A673 (cell line): ENCODE results near the gene PTGDS. TPM values are rescaled to one million over a fixed set of nuclear protein-coding genes. Genes with fewer than 3 reads are reported as not detected.

ENCODE experiments used
- BruUV-seq: library from RNA; stranded (reverse); fragments of 400-500 nt; replicated peaks from 2 replicates; lab custom pipeline; 2021; lab: Mats Ljungman, UMichigan
- CTCF ChIA-PET: fragments of 300-600 bp; sonication (Branson Sonifier 250); formaldehyde crosslinking; loops from one replicate; lab custom pipeline; 2022; ENCODE audit warnings: antibody characterized with exemption; lab: Charles Lee
- POLR2A ChIA-PET: fragments of 300-600 bp; sonication (Branson Sonifier 250); formaldehyde crosslinking; loops from one replicate; lab custom pipeline; 2022; ENCODE audit warnings: antibody characterized with exemption; ENCODE audit not compliant: low non-redundant PET; lab: Charles Lee
- DNase-seq: peaks from one replicate; pipeline ENCODE4 v3.0.0-alpha.2; 2015; ENCODE audit warnings: low spot score
- H3K27ac ChIP-seq: fragments of 200-600 bp; sonication (generic); 2 replicates; pipeline ENCODE4 v1.5.1; 2016; ENCODE audit warnings: mixed run types, low read depth, mild to moderate bottlenecking, mixed read lengths, antibody characterized with exemption, low read length; ENCODE audit not compliant: poor library complexity, severe bottlenecking
- H3K27me3 ChIP-seq: fragments of 200-600 bp; sonication (generic); replicated peaks from 2 replicates; pipeline ENCODE4 v1.6.1; 2017; ENCODE audit warnings: mixed run types, low read depth, mild to moderate bottlenecking, mixed read lengths, antibody characterized with exemption, low read length; ENCODE audit not compliant: insufficient read depth, poor library complexity
- H3K36me3 ChIP-seq: fragments of 200-600 bp; sonication (generic); 2 replicates; pipeline ENCODE4 v1.6.1; 2016; ENCODE audit warnings: mixed run types, mild to moderate bottlenecking, mixed read lengths, antibody characterized with exemption, low read length; ENCODE audit not compliant: insufficient read depth, poor library complexity, severe bottlenecking
- H3K4me1 ChIP-seq: fragments of 200-600 bp; sonication (generic); 2 replicates; pipeline ENCODE4 v1.6.1; 2017; ENCODE audit warnings: mixed run types, mild to moderate bottlenecking, mixed read lengths, antibody characterized with exemption, low read length; ENCODE audit not compliant: insufficient read depth, poor library complexity, severe bottlenecking
- H3K4me3 ChIP-seq: fragments of 200-600 bp; sonication (generic); 2 replicates; pipeline ENCODE4 v1.5.1; 2016; ENCODE audit warnings: low read depth, mixed run types, mild to moderate bottlenecking, mixed read lengths, low read length; ENCODE audit not compliant: poor library complexity, severe bottlenecking
- H3K9me3 ChIP-seq: fragments of 200-600 bp; sonication (generic); 2 replicates; pipeline ENCODE4 v1.6.1; 2016; ENCODE audit warnings: mixed run types, low read depth, mild to moderate bottlenecking, mixed read lengths, antibody characterized with exemption, low read length; ENCODE audit not compliant: poor library complexity, severe bottlenecking
- EZH2 ChIP-seq: fragments of 200-600 bp; sonication (generic); IDR thresholded peaks from 2 replicates; pipeline ENCODE4 v1.6.1; 2017; ENCODE audit warnings: borderline replicate concordance, low read depth, mild to moderate bottlenecking, mixed read lengths, antibody characterized with exemption, low read length; ENCODE audit not compliant: poor library complexity, severe bottlenecking
- intact Hi-C: fragments of 100-400 bp; cut with micrococcal nuclease; formaldehyde crosslinking; loops from one replicate; pipeline ENCODE4 v1.10.0; 2022; ENCODE audit not compliant: unreplicated experiment
- total RNA-seq: library from RNA; stranded (reverse); gene quantifications from 2 replicates; pipeline ENCODE4 v1.2.3, GENCODE V29; 2021
- TF ChIP-seq, protein P1 (sequence below): fragments of 300-800, 200-600 bp; sonication (generic); conservative IDR thresholded peaks from 2 replicates; pipeline ENCODE4 v1.5.1; 2017; ENCODE audit warnings: low read depth, mild to moderate bottlenecking, antibody characterized with exemption, low read length, moderate library complexity, mixed read lengths

PTGDS gene
- total RNA-seq, 1 experiment from 2014 or later, result not detected

- intact Hi-C loops, result no loop called here
- BruUV-seq, result no TSS peak
- H3K4me3 ChIP-seq, result no peak overlapping the region
- TF ChIP-seq EZH2, result no peak
- TF ChIP-seq, protein P1, sequence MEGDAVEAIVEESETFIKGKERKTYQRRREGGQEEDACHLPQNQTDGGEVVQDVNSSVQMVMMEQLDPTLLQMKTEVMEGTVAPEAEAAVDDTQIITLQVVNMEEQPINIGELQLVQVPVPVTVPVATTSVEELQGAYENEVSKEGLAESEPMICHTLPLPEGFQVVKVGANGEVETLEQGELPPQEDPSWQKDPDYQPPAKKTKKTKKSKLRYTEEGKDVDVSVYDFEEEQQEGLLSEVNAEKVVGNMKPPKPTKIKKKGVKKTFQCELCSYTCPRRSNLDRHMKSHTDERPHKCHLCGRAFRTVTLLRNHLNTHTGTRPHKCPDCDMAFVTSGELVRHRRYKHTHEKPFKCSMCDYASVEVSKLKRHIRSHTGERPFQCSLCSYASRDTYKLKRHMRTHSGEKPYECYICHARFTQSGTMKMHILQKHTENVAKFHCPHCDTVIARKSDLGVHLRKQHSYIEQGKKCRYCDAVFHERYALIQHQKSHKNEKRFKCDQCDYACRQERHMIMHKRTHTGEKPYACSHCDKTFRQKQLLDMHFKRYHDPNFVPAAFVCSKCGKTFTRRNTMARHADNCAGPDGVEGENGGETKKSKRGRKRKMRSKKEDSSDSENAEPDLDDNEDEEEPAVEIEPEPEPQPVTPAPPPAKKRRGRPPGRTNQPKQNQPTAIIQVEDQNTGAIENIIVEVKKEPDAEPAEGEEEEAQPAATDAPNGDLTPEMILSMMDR, result no peak
- ChIA-PET CTCF (interaction anchor here (0.5 kb wide), 1 partner anchor 36 kb away, joined by 9 read pairs; no protein-coding TSS in a partner anchor), POLR2A (no interaction called here)
- H3K27ac ChIP-seq, result no peak overlapping the region
- no peaks in the 10 kb centered on the region for H3K27me3 ChIP-seq
- peaks cover 33% of the 10 kb centered on the region for H3K36me3 ChIP-seq
- H3K4me1 ChIP-seq, result no peaks in the 10 kb centered on the region
- no peaks in the 10 kb centered on the region for H3K9me3 ChIP-seq
- no peak for DNase-seq
Observed at GRCh38 chr9:136942112-136942880, 35.0 kb upstream of the PTGDS start.

DNA sequence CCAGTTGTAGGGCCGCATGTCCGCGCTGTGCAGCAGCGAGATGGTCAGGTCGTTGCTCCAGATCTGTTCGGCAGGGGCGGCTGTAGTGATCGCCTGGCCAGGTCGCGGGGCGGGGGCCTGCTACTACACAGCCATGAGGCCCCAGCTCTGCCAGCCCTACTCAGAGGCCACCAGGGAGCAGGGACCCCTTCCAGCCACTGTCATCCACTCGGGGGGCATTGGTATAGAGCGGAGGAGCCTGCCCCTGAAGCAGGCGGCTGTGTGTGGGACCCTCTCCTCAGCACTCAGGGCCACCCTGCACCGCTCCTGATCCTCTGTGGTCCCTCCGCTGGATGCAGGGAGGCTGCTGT lies 34.4 kb upstream of the PTGDS start:
- Histone ChIP-seq H3K4me1 (no peaks in the 10 kb centered on the region), H3K4me3 (peak overlapping the region; percentile 92), H3K27me3 (no peaks in the 10 kb centered on the region), H3K9me3 (no peaks in the 10 kb centered on the region), H3K36me3 (peaks cover 33% of the 10 kb centered on the region), H3K27ac (peak overlapping the region; percentile 37)
- DNase-seq, result no peak
- ChIA-PET POLR2A (no interaction called here), CTCF (no interaction called here)
- BruUV-seq, result no TSS peak
- intact Hi-C loops, result no loop called here
- TF ChIP-seq, protein P1, result no peak
- TF ChIP-seq EZH2, result no peak

DNA sequence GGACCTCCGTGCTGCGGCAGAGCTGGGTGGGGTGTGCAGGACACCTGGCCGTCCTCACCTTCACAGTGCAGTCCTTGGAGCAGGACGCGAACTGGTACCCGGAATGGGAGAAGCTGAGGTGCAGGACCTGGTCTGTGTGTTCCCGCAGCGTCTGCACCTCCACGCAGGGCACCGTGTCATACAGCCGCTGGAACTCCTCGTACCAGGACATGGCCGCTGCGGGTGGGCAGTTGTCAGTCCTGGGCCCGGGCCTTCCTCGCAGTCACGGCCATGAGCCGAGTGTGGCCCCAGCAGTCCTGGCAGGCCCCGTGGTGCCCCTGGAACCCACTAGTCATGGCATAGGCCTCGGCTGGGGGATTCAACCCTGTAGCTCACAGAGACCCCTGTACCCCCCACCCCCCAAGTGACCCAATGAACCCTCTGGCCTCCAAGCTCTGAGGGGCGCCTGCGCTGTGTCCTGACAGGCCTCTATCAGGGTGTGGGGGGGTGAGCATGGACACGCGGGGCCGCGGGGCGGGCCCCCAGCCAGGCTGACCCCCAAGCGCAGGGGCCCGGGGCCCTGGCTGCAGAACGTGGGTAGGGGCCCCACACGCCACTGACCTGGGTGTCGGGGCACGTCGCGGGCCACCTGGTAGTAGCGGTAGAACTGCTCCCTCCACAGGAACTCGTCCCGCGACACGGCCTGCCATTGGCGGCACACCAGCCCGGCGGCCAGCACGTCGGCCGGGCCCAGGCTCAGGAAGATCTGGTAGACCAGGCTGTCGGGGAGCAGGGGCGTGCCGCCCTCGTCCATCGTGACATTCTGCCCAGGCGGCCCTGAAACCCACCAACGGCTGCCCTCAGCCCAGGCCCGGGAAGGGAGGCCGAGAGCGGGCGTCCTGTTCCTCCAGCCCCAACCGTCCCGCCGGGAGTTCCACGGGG lies 33.8 kb upstream of the PTGDS start:
- intact Hi-C loops, result no loop called here
- ChIA-PET POLR2A (no interaction called here), CTCF (no interaction called here)
- Histone ChIP-seq H3K27ac (peak overlapping the region; percentile 90), H3K9me3 (no peaks in the 10 kb centered on the region), H3K4me3 (peak overlapping the region; percentile 92), H3K4me1 (no peaks in the 10 kb centered on the region), H3K36me3 (peaks cover 33% of the 10 kb centered on the region), H3K27me3 (no peaks in the 10 kb centered on the region)
- BruUV-seq, result no TSS peak
- peak; percentile 46 for DNase-seq
- TF ChIP-seq, protein P1, result no peak
- no peak for TF ChIP-seq EZH2
